ENCODE results near the gene RCAN3.

GRCh38 chr1:24526045-24526444 lies 23.4 kb downstream of the RCAN3 start:
- TF ChIP-seq POLR2AphosphoS5 (IDR thresholded peaks at IDR 0.05; ENCODE audit: low read length) (no peak), IKZF1 (conservative IDR thresholded peaks at IDR 0.05) (no peak), FOXK2 (IDR thresholded peaks at IDR 0.05) (no peak), FOXM1 (IDR thresholded peaks at IDR 0.05; ENCODE audit: low read depth, low read length) (no peak), TARDBP (IDR thresholded peaks at IDR 0.05; ENCODE audit: borderline replicate concordance) (no peak), SMAD5 (IDR thresholded peaks at IDR 0.05; ENCODE audit: low read depth) (no peak), CEBPZ (IDR thresholded peaks at IDR 0.05; ENCODE audit: low read depth, low read length) (no peak)

All from GM12878 (cell line).